ENCODE measurements around the gene ROGDI. TPM values are rescaled to one million over a fixed set of nuclear protein-coding genes. Genes with fewer than 3 reads are reported as not detected.

ROGDI gene
- polyA plus RNA-seq, 1 donor (not counting 4 experiments of a cell fraction or from before 2014, with no cell fraction given), result 20.5 TPM

- H3K9me1 ChIP-seq (ENCODE audit: control insufficient read depth, extremely low read depth, insufficient read depth, low read length), result no peaks in the 10 kb centered on the region
- peak overlapping the region; percentile 92 for H3K4me2 ChIP-seq (ENCODE audit: control insufficient read depth, extremely low read depth, insufficient read depth, low read depth, low read length)
- H3K27ac ChIP-seq (ENCODE audit: control insufficient read depth, insufficient read depth, low read length), result peak overlapping the region; percentile 75
- TF ChIP-seq EZH2 (IDR thresholded peaks at IDR 0.05; ENCODE audit: low read length) (no peak), CTCF (optimal IDR thresholded peaks at IDR 0.05 in 1 of 3, IDR thresholded peaks at IDR 0.05 in 1 of 3, conservative IDR thresholded peaks at IDR 0.05 in 1 of 3; ENCODE audit: extremely low read depth in 1 of 3, insufficient read depth in 2 of 3, low read length in 3 of 3) (no peak)
- H3K4me3 ChIP-seq (ENCODE audit: control insufficient read depth in 2 of 3, extremely low read depth in 1 of 3, insufficient read depth in 2 of 3, low read depth in 1 of 3, low read length in 3 of 3), result peak overlapping the region; percentile 88 to 93 (median 92)
- H3K27me3 ChIP-seq (ENCODE audit: control insufficient read depth, extremely low read depth, insufficient read depth, low read length), result no peaks in the 10 kb centered on the region
- dilution Hi-C loops (cut with MboI; ENCODE audit: extremely low pct_ligation_motif_present, low sequenced_read_pairs), result no loop called here
- peaks cover 13% of the 10 kb centered on the region for H3K4me1 ChIP-seq (ENCODE audit: control insufficient read depth, extremely low read depth, insufficient read depth, low read length)
- no peak for DNase-seq (ENCODE audit: low read depth, low spot score)
- H4K20me1 ChIP-seq (ENCODE audit: control insufficient read depth, extremely low read depth, insufficient read depth, low read length), result no peaks in the 10 kb centered on the region
- no peak for FAIRE-seq
- H3K9me3 ChIP-seq (ENCODE audit: control insufficient read depth, low read depth, low read length), result no peaks in the 10 kb centered on the region
- peak overlapping the region; percentile 88 for H3K9ac ChIP-seq (ENCODE audit: control insufficient read depth, extremely low read depth, insufficient read depth, low read length)
- peaks cover 21% of the 10 kb centered on the region for H3K79me2 ChIP-seq (ENCODE audit: control insufficient read depth, insufficient read depth, low read length)
- H3K36me3 ChIP-seq (ENCODE audit: control insufficient read depth in 2 of 2, extremely low read depth in 1 of 2, insufficient read depth in 2 of 2, low read length in 2 of 2), result peaks cover 13 to 22% of the 10 kb centered on the region in 2 experiments
- no peak overlapping the region for H2AFZ ChIP-seq (ENCODE audit: control insufficient read depth, low read length)
Measured at GRCh38 chr16:4765511-4766474, 36.6 kb downstream of the ROGDI start.

GRCh38 chr16:4763791-4764190, 38.6 kb downstream of the ROGDI start:
- H4K20me1 ChIP-seq (ENCODE audit: control insufficient read depth, extremely low read depth, insufficient read depth, low read length), result no peaks in the 10 kb centered on the region
- no peaks in the 10 kb centered on the region for H3K9me3 ChIP-seq (ENCODE audit: control insufficient read depth, low read depth, low read length)
- peaks cover 23 to 32% of the 10 kb centered on the region in 2 experiments for H3K36me3 ChIP-seq (ENCODE audit: control insufficient read depth in 2 of 2, extremely low read depth in 1 of 2, insufficient read depth in 2 of 2, low read length in 2 of 2)
- no peaks in the 10 kb centered on the region for H3K9me1 ChIP-seq (ENCODE audit: control insufficient read depth, extremely low read depth, insufficient read depth, low read length)
- H3K4me2 ChIP-seq (ENCODE audit: control insufficient read depth, extremely low read depth, insufficient read depth, low read depth, low read length), result no peak overlapping the region
- no peak overlapping the region for H3K4me3 ChIP-seq (ENCODE audit: control insufficient read depth in 2 of 3, extremely low read depth in 1 of 3, insufficient read depth in 2 of 3, low read depth in 1 of 3, low read length in 3 of 3)
- no peak for FAIRE-seq
- DNase-seq (ENCODE audit: low read depth, low spot score), result no peak
- no peaks in the 10 kb centered on the region for H3K27me3 ChIP-seq (ENCODE audit: control insufficient read depth, extremely low read depth, insufficient read depth, low read length)
- peaks cover 11% of the 10 kb centered on the region for H3K4me1 ChIP-seq (ENCODE audit: control insufficient read depth, extremely low read depth, insufficient read depth, low read length)
- H2AFZ ChIP-seq (ENCODE audit: control insufficient read depth, low read length), result no peak overlapping the region
- H3K27ac ChIP-seq (ENCODE audit: control insufficient read depth, insufficient read depth, low read length), result no peak overlapping the region
- dilution Hi-C loops (cut with MboI; ENCODE audit: extremely low pct_ligation_motif_present, low sequenced_read_pairs), result no loop called here
- no peak overlapping the region for H3K9ac ChIP-seq (ENCODE audit: control insufficient read depth, extremely low read depth, insufficient read depth, low read length)
- TF ChIP-seq CTCF (optimal IDR thresholded peaks at IDR 0.05 in 1 of 3, IDR thresholded peaks at IDR 0.05 in 1 of 3, conservative IDR thresholded peaks at IDR 0.05 in 1 of 3; ENCODE audit: extremely low read depth in 1 of 3, insufficient read depth in 2 of 3, low read length in 3 of 3), result no peak
- TF ChIP-seq EZH2 (IDR thresholded peaks at IDR 0.05; ENCODE audit: low read length), result no peak
- peaks cover 21% of the 10 kb centered on the region for H3K79me2 ChIP-seq (ENCODE audit: control insufficient read depth, insufficient read depth, low read length)
